Pancreas (tissue), 10 donors: ENCODE measurements around the gene CPXM2. TPM values are rescaled to one million over a fixed set of nuclear protein-coding genes. Genes with fewer than 3 reads are reported as not detected.

Experiments
- ATAC-seq, 4 donors: fragments of 200-7000 bp; cut with Tn5 transposase; one replicate each; pipeline versions ENCODE4 v1.8.0 to v1.9.1; 2020; ENCODE audit warnings: mild to moderate bottlenecking in 4 of 4, moderate library complexity in 4 of 4
- DNase-seq, 6 donors: peaks; one replicate each; pipeline ENCODE4 v3.0.0-alpha.2; 2020
- FAIRE-seq: peaks from 2 replicates; lab custom pipeline; 2012; peaks lifted over from hg19 to GRCh38; lab: Jason Lieb, UNC
- H3K27ac ChIP-seq, 4 donors: fragments of 200-600 bp; sonication (generic); 1 replicate in 3 of 4; 2 replicates in 1 of 4; pipeline versions ENCODE4 v1.5.0 to v1.8.0; 2020
- H3K27me3 ChIP-seq, 4 donors: fragments of 200-600 bp; one replicate each; pipeline ENCODE4 v1.8.0; 2021
- H3K36me3 ChIP-seq, 3 donors: fragments of 200-600 bp; sonication (generic) in 1 of 3; one replicate each; pipeline versions ENCODE4 v1.5.0 to v1.8.0; 2020 to 2021
- H3K4me1 ChIP-seq, 3 donors: fragments of 200-600 bp; one replicate each; pipeline ENCODE4 v1.8.0; 2021
- H3K4me3 ChIP-seq, 4 donors: fragments of 200-600 bp; sonication (generic) in 2 of 4; one replicate each; pipeline versions ENCODE4 v1.5.0 to v1.8.0; 2020 to 2021
- H3K9me3 ChIP-seq, 4 donors: fragments of 200-600 bp; one replicate each; pipeline ENCODE4 v1.8.0; 2021
- WGBS, 2 donors: extraction: QIAGEN DNeasy Blood & Tissue Kit; methylation state at CpG; one replicate each; pipeline ENCODE4 v1.1.7; 2013; 5-methylcytosine and 5-hydroxymethylcytosine counted together
- intact Hi-C, 3 donors: fragments of 100-400 bp; cut with DNase I; formaldehyde crosslinking; loops; one replicate each; pipeline versions ENCODE4 v1.11.1 to v1.14.2; 2022
- polyA plus RNA-seq, 2 donors: library from polyadenylated mRNA; stranded (reverse); fragments of 200-250 nt; gene quantifications; one replicate each; pipeline ENCODE4 v1.2.3, GENCODE V29; 2013
- total RNA-seq, 6 donors: library from RNA; stranded (reverse); fragmentation: NEBNext Ultra II Directional in 4 of 6; extraction: Animal tissue kit (Norgen Biotek cat#: 25700) in 4 of 6; gene quantifications; one replicate each; pipeline versions ENCODE4 v1.2.1 to v1.2.4, GENCODE V29; 2021 to 2023
- TF ChIP-seq, protein P1 (sequence below), 4 donors: fragments of 200-600 bp; sonication (generic) in 3 of 4; IDR thresholded peaks; one replicate each; pipeline versions ENCODE4 v1.5.0 to v1.8.0; 2021; ENCODE audit warnings: antibody characterized with exemption in 4 of 4
- donor health status: healthy with polysubstance abuse.
- donor health status: DM: no; HTN: no; CAD: no; lungs with moderate emphysema.
- donor health status: DM: no; HTN: no; CAD: no.
- donor health status: control.
- donor health status: control.
- donor health status: Bipolar disorder and iron deficiency.
- donor health status: DM: yes; HTN: yes; CAD: no.
- donor health status: DM: no; HTN: no; CAD: no.
- donor health status: DM: no; HTN: no; CAD: no.
- donor health status: DM: yes; HTN: yes; CAD: no.

CPXM2 gene
- total and polyA plus RNA-seq, 8 donors, result 0.46 to 3.9 (median 1.2) TPM

DNA sequence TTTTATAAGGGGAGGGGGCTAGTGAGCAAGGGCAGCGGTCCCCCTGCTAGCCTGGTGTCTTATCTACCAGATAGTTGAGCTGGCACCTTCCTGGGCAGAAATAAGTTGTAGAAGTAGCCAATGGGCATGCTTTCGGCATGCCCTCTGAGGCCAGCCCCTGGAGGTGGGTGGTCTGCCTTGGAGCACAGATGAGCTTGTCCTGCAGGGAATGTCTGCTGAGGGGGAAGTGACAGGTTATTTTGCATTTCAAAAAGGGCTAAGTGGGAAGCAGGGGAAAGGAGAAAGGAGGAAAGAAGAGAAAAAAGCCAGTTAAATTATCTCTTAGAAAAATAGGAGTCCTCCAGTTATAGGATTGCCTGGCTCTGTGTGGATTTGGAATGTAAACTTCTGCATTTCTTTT is 136.5 kb downstream of the CPXM2 start:
- no peak overlapping the region for H3K4me3 ChIP-seq
- 51 to 62% methylated on average over 2 of the region's 2 CpGs for WGBS, 2 donors
- no peak for FAIRE-seq

DNA sequence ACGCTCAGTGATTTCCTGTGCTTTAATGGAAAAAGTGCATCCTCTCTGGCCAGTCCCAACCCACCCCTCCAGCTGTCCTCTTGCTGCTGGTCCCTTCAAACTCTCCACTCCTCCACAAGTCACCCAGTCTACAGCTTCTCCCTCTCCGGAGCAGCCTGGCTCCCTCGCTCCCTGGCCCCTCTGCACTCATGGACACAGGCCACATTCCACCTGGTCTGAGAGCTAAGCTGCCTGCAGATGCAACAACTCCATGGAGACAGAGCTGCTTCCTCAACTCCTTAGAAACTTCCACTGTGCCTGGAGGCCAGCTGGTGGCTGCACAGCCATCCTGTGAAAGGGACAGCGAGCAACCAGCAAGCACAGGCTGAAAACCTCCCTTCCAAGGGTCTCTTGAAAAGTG is 137.5 kb downstream of the CPXM2 start:
- no peaks in the 10 kb centered on the region for H3K4me1 ChIP-seq
- 58 to 75% methylated on average over 4 of the region's 4 CpGs for WGBS, 2 donors
- FAIRE-seq (no peak), DNase-seq (no peak), ATAC-seq (no peak)
- H3K27me3 ChIP-seq, result no peaks in the 10 kb centered on the region
- no peaks in the 10 kb centered on the region for H3K36me3 ChIP-seq
- H3K27ac ChIP-seq, result no peak overlapping the region
- intact Hi-C loops, result no loop called here
- TF ChIP-seq, protein P1, sequence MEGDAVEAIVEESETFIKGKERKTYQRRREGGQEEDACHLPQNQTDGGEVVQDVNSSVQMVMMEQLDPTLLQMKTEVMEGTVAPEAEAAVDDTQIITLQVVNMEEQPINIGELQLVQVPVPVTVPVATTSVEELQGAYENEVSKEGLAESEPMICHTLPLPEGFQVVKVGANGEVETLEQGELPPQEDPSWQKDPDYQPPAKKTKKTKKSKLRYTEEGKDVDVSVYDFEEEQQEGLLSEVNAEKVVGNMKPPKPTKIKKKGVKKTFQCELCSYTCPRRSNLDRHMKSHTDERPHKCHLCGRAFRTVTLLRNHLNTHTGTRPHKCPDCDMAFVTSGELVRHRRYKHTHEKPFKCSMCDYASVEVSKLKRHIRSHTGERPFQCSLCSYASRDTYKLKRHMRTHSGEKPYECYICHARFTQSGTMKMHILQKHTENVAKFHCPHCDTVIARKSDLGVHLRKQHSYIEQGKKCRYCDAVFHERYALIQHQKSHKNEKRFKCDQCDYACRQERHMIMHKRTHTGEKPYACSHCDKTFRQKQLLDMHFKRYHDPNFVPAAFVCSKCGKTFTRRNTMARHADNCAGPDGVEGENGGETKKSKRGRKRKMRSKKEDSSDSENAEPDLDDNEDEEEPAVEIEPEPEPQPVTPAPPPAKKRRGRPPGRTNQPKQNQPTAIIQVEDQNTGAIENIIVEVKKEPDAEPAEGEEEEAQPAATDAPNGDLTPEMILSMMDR (IDR thresholded peaks at IDR 0.05), result no peak
- H3K9me3 ChIP-seq, result no peaks in the 10 kb centered on the region
- H3K4me3 ChIP-seq, result no peak overlapping the region

More for the DNA sequence above, 136.5 kb downstream of the CPXM2 start:
- no peak overlapping the region for H3K27ac ChIP-seq
- H3K4me1 ChIP-seq, result no peaks in the 10 kb centered on the region
- TF ChIP-seq, protein P1 (IDR thresholded peaks at IDR 0.05), result no peak
- no peak for ATAC-seq
- no peak for DNase-seq
- no peaks in the 10 kb centered on the region for H3K27me3 ChIP-seq
- intact Hi-C loops, result no loop called here
- no peaks in the 10 kb centered on the region for H3K36me3 ChIP-seq
- H3K9me3 ChIP-seq, result no peaks in the 10 kb centered on the region

DNA sequence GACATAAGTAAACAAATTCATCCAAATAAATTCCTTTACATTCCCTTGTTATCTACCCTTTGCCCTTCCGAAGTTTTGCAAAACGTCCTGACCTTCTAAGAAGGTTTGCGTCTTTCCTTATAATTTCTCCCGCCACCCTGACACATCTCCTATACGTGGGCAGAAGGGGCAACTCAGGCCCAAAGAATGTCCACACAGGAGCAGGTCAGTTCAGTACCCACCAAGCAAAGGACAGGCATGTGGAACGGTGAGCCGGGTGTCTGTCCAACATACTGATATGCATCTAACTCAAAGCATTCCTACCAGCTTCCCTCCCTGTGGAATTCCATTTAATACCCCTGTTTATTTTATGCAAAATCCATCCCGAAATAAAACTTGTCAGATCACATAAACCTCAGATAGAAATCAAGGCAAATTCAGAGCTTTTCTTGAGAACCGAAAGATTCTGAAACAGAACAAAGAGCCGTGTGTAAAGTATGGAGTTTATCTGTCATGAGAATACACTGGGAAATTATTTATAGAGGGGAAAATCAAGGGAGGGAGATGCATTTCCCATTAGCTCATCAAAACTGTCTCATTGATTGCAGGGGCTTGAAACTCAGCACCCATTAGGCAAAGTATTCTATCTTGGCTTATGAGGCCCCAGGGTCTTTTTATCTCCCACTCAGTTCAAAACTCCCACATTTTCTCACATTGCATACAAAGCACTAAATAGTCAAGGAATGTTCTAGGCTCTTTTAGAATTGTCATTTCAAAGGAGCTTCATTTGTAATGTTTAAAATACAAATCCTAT is 140.1 kb downstream of the CPXM2 start:
- Histone ChIP-seq H3K27me3 (no peaks in the 10 kb centered on the region), H3K4me3 (no peak overlapping the region), H3K4me1 (no peaks in the 10 kb centered on the region), H3K9me3 (no peaks in the 10 kb centered on the region), H3K27ac (no peak overlapping the region), H3K36me3 (no peaks in the 10 kb centered on the region)
- TF ChIP-seq, protein P1 (IDR thresholded peaks at IDR 0.05), result no peak
- ATAC-seq (no peak), FAIRE-seq (no peak), DNase-seq (no peak)
- WGBS, 2 donors, result 53 to 61% methylated on average over 10 of the region's 10 CpGs
- intact Hi-C loops, result no loop called here

DNA sequence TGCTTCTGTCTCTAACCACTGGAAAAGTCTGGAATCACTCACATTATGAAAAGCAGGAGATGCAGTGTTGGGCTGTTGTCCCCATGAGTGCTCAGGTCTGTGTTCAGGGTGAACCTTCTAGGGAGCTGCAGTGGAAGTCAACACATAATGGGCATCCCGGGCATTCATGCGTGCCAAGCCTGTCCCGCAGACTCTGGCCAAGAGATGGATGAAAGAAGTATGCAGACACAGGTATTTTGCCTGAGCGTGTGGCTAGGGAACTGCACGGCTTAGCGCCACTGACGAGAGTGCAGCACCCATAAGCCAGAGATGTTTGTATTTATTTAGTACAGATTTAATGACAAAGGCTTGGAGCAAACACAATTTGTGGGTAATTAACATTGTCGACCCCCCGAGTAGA is 140.7 kb downstream of the CPXM2 start:
- DNase-seq (no peak), FAIRE-seq (no peak), ATAC-seq (no peak)
- Histone ChIP-seq H3K27ac (no peak overlapping the region), H3K4me1 (no peaks in the 10 kb centered on the region), H3K4me3 (no peak overlapping the region), H3K27me3 (no peaks in the 10 kb centered on the region), H3K36me3 (no peaks in the 10 kb centered on the region), H3K9me3 (no peaks in the 10 kb centered on the region)
- WGBS, 2 donors, result 62 to 73% methylated on average over 9 of the region's 9 CpGs
- intact Hi-C loops, result no loop called here
- TF ChIP-seq, protein P1 (IDR thresholded peaks at IDR 0.05), result no peak

DNA sequence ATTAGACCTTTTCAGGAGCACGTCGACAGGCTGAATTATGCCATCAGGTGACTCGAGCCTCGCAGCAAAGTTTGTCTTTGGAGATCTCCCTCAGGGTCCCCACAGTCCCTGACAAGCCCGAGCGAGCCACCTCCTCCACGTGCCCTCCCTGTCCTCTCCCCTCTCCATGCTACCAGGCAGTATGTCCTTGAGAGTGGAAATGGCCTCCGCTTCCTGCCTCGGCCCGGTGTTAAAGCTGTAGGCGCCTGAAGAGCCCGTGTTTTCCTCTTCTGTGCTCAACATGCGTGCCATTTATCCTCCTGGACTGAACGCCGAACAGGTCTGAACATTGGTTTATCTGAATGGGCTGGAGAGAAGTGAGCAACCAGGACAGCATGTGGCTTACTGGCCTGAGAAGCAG is 142.9 kb downstream of the CPXM2 start:
- Histone ChIP-seq H3K4me1 (no peaks in the 10 kb centered on the region), H3K27me3 (no peaks in the 10 kb centered on the region), H3K9me3 (no peaks in the 10 kb centered on the region), H3K36me3 (no peaks in the 10 kb centered on the region), H3K4me3 (no peak overlapping the region), H3K27ac (no peak overlapping the region)
- no peak for FAIRE-seq
- intact Hi-C loops, result no loop called here
- WGBS, 2 donors, result 55 to 59% methylated on average over 15 of the region's 15 CpGs
- TF ChIP-seq, protein P1 (IDR thresholded peaks at IDR 0.05), result no peak
- no peak for ATAC-seq
- DNase-seq, result no peak
